CD8-positive, alpha-beta memory T cell (primary cell): ENCODE results near the gene OR13A1. TPM values are rescaled to one million over a fixed set of nuclear protein-coding genes. Genes with fewer than 3 reads are reported as not detected.
A peak's percentile ranks its signal among the peaks of the same experiment; 100 is the strongest.
"Not testable (repeated sequence)": the region's sequence is repeated elsewhere in the genome, so short reads cannot be mapped to it uniquely, and the experiment has no call there.

Experiments used
- CTCF ChIA-PET: fragments of 350-600 bp; sonication (Branson Sonifier 250); formaldehyde crosslinking; loops from one replicate; lab custom pipeline; 2021; ENCODE audit warnings: antibody characterized with exemption; lab: Charles Lee
- POLR2A ChIA-PET: fragments of 350-600 bp; sonication (Branson Sonifier 250); formaldehyde crosslinking; loops from one replicate; lab custom pipeline; 2021; ENCODE audit warnings: antibody characterized with exemption; lab: Charles Lee
- DNase-seq, 5 donors: peaks; one replicate each; pipeline versions ENCODE4 v3.0.0 to v3.0.0-alpha.2; 2020 to 2022; ENCODE audit warnings: mixed read lengths in 1 of 5
- H3K27ac ChIP-seq: one replicate; pipeline ENCODE4 v1.7.0; 2013; ENCODE audit warnings: low read depth, mild to moderate bottlenecking, low read length, moderate library complexity
- H3K27me3 ChIP-seq: 2 replicates; pipeline ENCODE4 v1.7.0; 2013; ENCODE audit warnings: low read length, mild to moderate bottlenecking; ENCODE audit not compliant: insufficient read depth, poor library complexity, severe bottlenecking
- H3K36me3 ChIP-seq: 2 replicates; pipeline ENCODE4 v1.7.0; 2013; ENCODE audit warnings: mild to moderate bottlenecking, low read length, moderate library complexity; ENCODE audit not compliant: insufficient read depth
- H3K4me1 ChIP-seq: 2 replicates; pipeline ENCODE4 v1.7.0; 2013; ENCODE audit warnings: mild to moderate bottlenecking, low read length, moderate library complexity; ENCODE audit not compliant: insufficient read depth
- H3K4me3 ChIP-seq: 2 replicates; pipeline ENCODE4 v1.7.0; 2013; ENCODE audit warnings: mild to moderate bottlenecking, low read length
- H3K9me3 ChIP-seq: 2 replicates; pipeline ENCODE4 v1.7.0; 2013; ENCODE audit warnings: mild to moderate bottlenecking, low read length
- H3K27ac Mint-ChIP-seq, 8 donors: one replicate each; pipeline ENCODE4 v1.8.0; 2020 to 2021; ENCODE audit warnings: mixed read lengths in 8 of 8, mild to moderate bottlenecking in 6 of 8, inconsistent platforms in 3 of 8, moderate library complexity in 3 of 8
- H3K27me3 Mint-ChIP-seq, 2 donors: one replicate each; pipeline ENCODE4 v1.8.0; 2020 to 2021; ENCODE audit warnings: mixed read lengths in 2 of 2, mild to moderate bottlenecking in 1 of 2, moderate library complexity in 1 of 2
- H3K36me3 Mint-ChIP-seq, 3 donors: one replicate each; pipeline ENCODE4 v1.8.0; 2020 to 2021; ENCODE audit warnings: mixed read lengths in 3 of 3, inconsistent platforms in 1 of 3, mild to moderate bottlenecking in 1 of 3
- H3K4me1 Mint-ChIP-seq, 3 donors: one replicate each; pipeline ENCODE4 v1.8.0; 2020 to 2021; ENCODE audit warnings: mixed read lengths in 3 of 3, inconsistent platforms in 1 of 3, mild to moderate bottlenecking in 1 of 3
- H3K4me3 Mint-ChIP-seq, 7 donors: one replicate each; pipeline ENCODE4 v1.8.0; 2020 to 2021; ENCODE audit warnings: mixed read lengths in 7 of 7, mild to moderate bottlenecking in 6 of 7, moderate library complexity in 4 of 7, inconsistent platforms in 2 of 7
- H3K9me3 Mint-ChIP-seq, 5 donors: one replicate each; pipeline ENCODE4 v1.8.0; 2020 to 2022; ENCODE audit warnings: mixed read lengths in 5 of 5, mild to moderate bottlenecking in 3 of 5, moderate library complexity in 2 of 5, inconsistent platforms in 1 of 5
- polyA plus RNA-seq: library from polyadenylated mRNA; unstranded; fragments of 300-500 nt; fragmentation: Illumina TruSeq; gene quantifications from one replicate; pipeline ENCODE4 v1.2.3, GENCODE V29; 2021
- total RNA-seq, 2 experiments: library from RNA; stranded (reverse); gene quantifications; one replicate each; pipeline ENCODE4 v1.2.3, GENCODE V29; 2021

The OR13A1 gene
- total and polyA plus RNA-seq, 3 experiments from 2014 or later, result 0.29 TPM; not detected in 2

- H3K27me3 Mint-ChIP-seq, result peaks cover 5 to 29% of the 10 kb centered on the region in 2 donors
- Histone ChIP-seq H3K4me3 (no peak overlapping the region), H3K4me1 (no peaks in the 10 kb centered on the region), H3K9me3 (no peaks in the 10 kb centered on the region), H3K36me3 (no peaks in the 10 kb centered on the region), H3K27me3 (no peaks in the 10 kb centered on the region), H3K27ac (no peak overlapping the region)
- ChIA-PET POLR2A (no interaction called here), CTCF (no interaction called here)
- peaks cover 0 to 19% (median 2%) of the 10 kb centered on the region in 3 donors for H3K36me3 Mint-ChIP-seq
- peaks cover 1 to 22% (median 16%) of the 10 kb centered on the region in 5 donors for H3K9me3 Mint-ChIP-seq
- H3K4me3 Mint-ChIP-seq, result no peak overlapping the region
- peak in 1 of 5 donors; percentile 2 for DNase-seq
- no peaks in the 10 kb centered on the region for H3K4me1 Mint-ChIP-seq
- no peak overlapping the region for H3K27ac Mint-ChIP-seq
These were observed 6.7 kb downstream of the OR13A1 start for GRCh38 chr10:45308707-45309106.

GRCh38 chr10:45302573-45302972 lies 12.8 kb downstream of the OR13A1 start:
- H3K4me1 Mint-ChIP-seq, result no peaks in the 10 kb centered on the region
- CTCF ChIA-PET, result no interaction called here
- no peak overlapping the region for H3K27ac Mint-ChIP-seq
- peaks cover 14 to 58% of the 10 kb centered on the region in 2 donors for H3K27me3 Mint-ChIP-seq
- Histone ChIP-seq H3K9me3 (no peaks in the 10 kb centered on the region), H3K36me3 (no peaks in the 10 kb centered on the region), H3K4me1 (no peaks in the 10 kb centered on the region), H3K4me3 (no peak overlapping the region), H3K27me3 (no peaks in the 10 kb centered on the region), H3K27ac (no peak overlapping the region)
- POLR2A ChIA-PET, result no interaction called here
- H3K36me3 Mint-ChIP-seq, result peaks cover 0 to 4% (median 2%) of the 10 kb centered on the region in 3 donors
- H3K4me3 Mint-ChIP-seq, result no peak overlapping the region
- H3K9me3 Mint-ChIP-seq, result no peaks in the 10 kb centered on the region
- no peak for DNase-seq

GRCh38 chr10:45298341-45298955 lies 17.0 kb downstream of the OR13A1 start:
- H3K27me3 ChIP-seq, H3K9me3 Mint-ChIP-seq, H3K4me1 Mint-ChIP-seq, H3K4me1 ChIP-seq, H3K36me3 ChIP-seq, DNase-seq, H3K9me3 ChIP-seq, H3K4me3 ChIP-seq, H3K27ac ChIP-seq, CTCF ChIA-PET, POLR2A ChIA-PET, H3K36me3 Mint-ChIP-seq: not testable (repeated sequence)
- Mint-ChIP-seq H3K4me3 (peak overlapping the region in 2 of 7 donors; percentile 29 to 52), H3K27me3 (peaks cover 12 to 29% of the 10 kb centered on the region in 2 donors), H3K27ac (peak overlapping the region in 1 of 8 donors; percentile 20)

GRCh38 chr10:45294681-45295080 lies 20.7 kb downstream of the OR13A1 start:
- Mint-ChIP-seq H3K4me1 (no peaks in the 10 kb centered on the region), H3K36me3 (no peaks in the 10 kb centered on the region), H3K4me3 (no peak overlapping the region), H3K27ac (no peak overlapping the region), H3K27me3 (peaks cover 10 to 17% of the 10 kb centered on the region in 2 donors), H3K9me3 (peaks cover 0 to 6% (median 0%) of the 10 kb centered on the region in 5 donors)
- no peaks in the 10 kb centered on the region for H3K9me3 ChIP-seq
- H3K4me3 ChIP-seq, result no peak overlapping the region
- H3K27ac ChIP-seq, result no peak overlapping the region
- ChIA-PET CTCF (no interaction called here), POLR2A (no interaction called here)
- H3K36me3 ChIP-seq, result no peaks in the 10 kb centered on the region
- no peaks in the 10 kb centered on the region for H3K4me1 ChIP-seq
- no peaks in the 10 kb centered on the region for H3K27me3 ChIP-seq
- no peak for DNase-seq

GRCh38 chr10:45286980-45287379 lies 28.4 kb downstream of the OR13A1 start:
- no peak overlapping the region for H3K4me3 Mint-ChIP-seq
- POLR2A ChIA-PET, result no interaction called here

GRCh38 chr10:45282061-45282460 lies 33.3 kb downstream of the OR13A1 start:
- Mint-ChIP-seq H3K36me3 (no peaks in the 10 kb centered on the region), H3K27me3 (peaks cover 0 to 21% of the 10 kb centered on the region in 2 donors), H3K4me1 (no peaks in the 10 kb centered on the region), H3K4me3 (no peak overlapping the region), H3K9me3 (no peaks in the 10 kb centered on the region), H3K27ac (no peak overlapping the region)
- Histone ChIP-seq H3K4me1 (no peaks in the 10 kb centered on the region), H3K9me3 (no peaks in the 10 kb centered on the region), H3K4me3 (no peak overlapping the region), H3K27me3 (no peaks in the 10 kb centered on the region), H3K27ac (no peak overlapping the region), H3K36me3 (no peaks in the 10 kb centered on the region)
- no peak for DNase-seq
- CTCF ChIA-PET, result no interaction called here
- POLR2A ChIA-PET, result no interaction called here

More at GRCh38 chr10:45286980-45287379, 28.4 kb downstream of the OR13A1 start:
- Mint-ChIP-seq H3K4me1 (no peaks in the 10 kb centered on the region), H3K27ac (no peak overlapping the region), H3K36me3 (peaks cover 0 to 3% (median 0%) of the 10 kb centered on the region in 3 donors), H3K9me3 (peaks cover 0 to 3% (median 0%) of the 10 kb centered on the region in 5 donors), H3K27me3 (peaks cover 0 to 15% of the 10 kb centered on the region in 2 donors)
- Histone ChIP-seq H3K9me3 (no peaks in the 10 kb centered on the region), H3K4me3 (no peak overlapping the region), H3K27ac (no peak overlapping the region), H3K36me3 (no peaks in the 10 kb centered on the region), H3K27me3 (no peaks in the 10 kb centered on the region), H3K4me1 (no peaks in the 10 kb centered on the region)
- no peak for DNase-seq
- CTCF ChIA-PET, result no interaction called here

- no peak overlapping the region for H3K4me3 ChIP-seq
- H3K9me3 ChIP-seq, result no peaks in the 10 kb centered on the region
- CTCF ChIA-PET, result no interaction called here
- no peaks in the 10 kb centered on the region for H3K4me1 ChIP-seq
- no peaks in the 10 kb centered on the region for H3K36me3 ChIP-seq
- Mint-ChIP-seq H3K4me3 (no peak overlapping the region), H3K27me3 (peaks cover 0 to 21% of the 10 kb centered on the region in 2 donors), H3K36me3 (no peaks in the 10 kb centered on the region), H3K4me1 (no peaks in the 10 kb centered on the region), H3K27ac (no peak overlapping the region), H3K9me3 (no peaks in the 10 kb centered on the region)
- POLR2A ChIA-PET, result no interaction called here
- DNase-seq, result no peak
- peak overlapping the region; percentile 43 for H3K27ac ChIP-seq
- H3K27me3 ChIP-seq, result no peaks in the 10 kb centered on the region
These were observed 35.2 kb downstream of the OR13A1 start for GRCh38 chr10:45280113-45280760.

- no peaks in the 10 kb centered on the region for H3K9me3 Mint-ChIP-seq
- H3K36me3 Mint-ChIP-seq, result no peaks in the 10 kb centered on the region
- Histone ChIP-seq H3K9me3 (no peaks in the 10 kb centered on the region), H3K27ac (peak overlapping the region; percentile 43), H3K36me3 (no peaks in the 10 kb centered on the region), H3K27me3 (no peaks in the 10 kb centered on the region), H3K4me3 (no peak overlapping the region), H3K4me1 (no peaks in the 10 kb centered on the region)
- no peaks in the 10 kb centered on the region for H3K4me1 Mint-ChIP-seq
- H3K27ac Mint-ChIP-seq, result no peak overlapping the region
- ChIA-PET POLR2A (no interaction called here), CTCF (no interaction called here)
- H3K4me3 Mint-ChIP-seq, result no peak overlapping the region
- DNase-seq, result no peak
- H3K27me3 Mint-ChIP-seq, result peaks cover 0 to 21% of the 10 kb centered on the region in 2 donors
These were observed 35.7 kb downstream of the OR13A1 start for GRCh38 chr10:45279682-45280081.
